Measurements from ENCODE around the gene IPPK.

Gene IPPK

GRCh38 chr9:92679413-92680165 is 9.7 kb upstream of the IPPK start:
- Histone ChIP-seq H3K27ac (ENCODE audit: extremely low read depth, low read depth, low read length) (no peak overlapping the region), H3K4me1 (ENCODE audit: control insufficient read depth, insufficient read depth, low read length) (no peaks in the 10 kb centered on the region), H3K9me3 (ENCODE audit: control insufficient read depth, insufficient read depth, low read depth, low read length) (no peaks in the 10 kb centered on the region), H3K36me3 (ENCODE audit: control insufficient read depth in 2 of 2, insufficient read depth in 1 of 2, low read length in 2 of 2) (no peaks in the 10 kb centered on the region), H3K4me3 (ENCODE audit: low read depth, low read length) (no peak overlapping the region)
- peak; percentile 37 for TF ChIP-seq ZIC2 (tag by site-specific recombination; IDR thresholded peaks at IDR 0.05)
- no peak for TF ChIP-seq ZNF658 (tag by site-specific recombination; IDR thresholded peaks at IDR 0.05)
- ChIA-PET CTCF (interaction anchor here (1.0 kb wide), 1 partner anchor 10 kb away, joined by 3 read pairs; no protein-coding TSS in a partner anchor), POLR2A (interaction anchor here (1.0 kb wide), 1 partner anchor 9 kb away, joined by 3 read pairs; no protein-coding TSS in a partner anchor)

DNA sequence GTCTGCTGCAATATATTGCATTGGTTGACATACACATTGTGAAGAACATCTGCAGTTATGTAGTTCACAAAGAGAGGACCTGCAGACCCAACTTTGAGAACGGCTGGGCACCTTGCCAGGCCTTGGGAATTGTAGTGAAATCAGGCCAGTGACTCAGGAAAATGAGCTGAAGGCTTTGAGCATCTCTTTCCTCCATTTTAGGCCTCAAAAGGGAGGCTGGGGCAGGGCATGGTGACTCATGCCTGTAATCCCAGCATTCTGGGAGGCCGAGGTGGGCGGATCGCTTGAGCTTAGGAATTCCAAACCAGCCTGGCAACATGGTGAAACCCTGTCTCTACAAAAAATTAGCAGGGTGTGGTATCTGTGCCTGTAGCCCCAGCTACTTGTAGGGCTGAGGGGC is 1.4 kb upstream of the IPPK start:
- H3K9me3 ChIP-seq (ENCODE audit: control insufficient read depth, insufficient read depth, low read depth, low read length) = no peaks in the 10 kb centered on the region
- no peaks in the 10 kb centered on the region; the same call in 1 of the 2 replicates for H3K4me1 ChIP-seq (ENCODE audit: control insufficient read depth, insufficient read depth, low read length)
- peaks cover 0 to 12% of the 10 kb centered on the region in 2 experiments; a peak in 1 of 3 replicates for H3K36me3 ChIP-seq (ENCODE audit: control insufficient read depth in 2 of 2, insufficient read depth in 1 of 2, low read length in 2 of 2)
- no peak overlapping the region for H3K27ac ChIP-seq (ENCODE audit: extremely low read depth, low read depth, low read length)
- TF ChIP-seq ZBTB17 (tag by site-specific recombination; IDR thresholded peaks at IDR 0.05) (peak; percentile 34; the same call in 1 of the 2 replicates), SP3 (tag by site-specific recombination; IDR thresholded peaks at IDR 0.05) (0 out of 2 replicates have a peak, but pooled peaks have one; percentile 17)
- TF ChIP-seq, protein P1, sequence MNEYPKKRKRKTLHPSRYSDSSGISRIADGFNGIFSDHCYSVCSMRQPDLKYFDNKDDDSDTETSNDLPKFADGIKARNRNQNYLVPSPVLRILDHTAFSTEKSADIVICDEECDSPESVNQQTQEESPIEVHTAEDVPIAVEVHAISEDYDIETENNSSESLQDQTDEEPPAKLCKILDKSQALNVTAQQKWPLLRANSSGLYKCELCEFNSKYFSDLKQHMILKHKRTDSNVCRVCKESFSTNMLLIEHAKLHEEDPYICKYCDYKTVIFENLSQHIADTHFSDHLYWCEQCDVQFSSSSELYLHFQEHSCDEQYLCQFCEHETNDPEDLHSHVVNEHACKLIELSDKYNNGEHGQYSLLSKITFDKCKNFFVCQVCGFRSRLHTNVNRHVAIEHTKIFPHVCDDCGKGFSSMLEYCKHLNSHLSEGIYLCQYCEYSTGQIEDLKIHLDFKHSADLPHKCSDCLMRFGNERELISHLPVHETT (tag by site-specific recombination; IDR thresholded peaks at IDR 0.05) = no peak
- POLR2A ChIA-PET = no interaction called here
- no peak overlapping the region; the same call in 1 of the 2 replicates for H3K4me3 ChIP-seq (ENCODE audit: low read depth, low read length)
- CTCF ChIA-PET = interaction anchor here (0.6 kb wide), 1 partner anchor 402 kb away, joined by 3 read pairs; no protein-coding TSS in a partner anchor

- Histone ChIP-seq H3K27ac (ENCODE audit: extremely low read depth, low read depth, low read length) (no peak overlapping the region; the same call in 1 of the 2 replicates), H3K9me3 (ENCODE audit: control insufficient read depth, insufficient read depth, low read depth, low read length) (no peaks in the 10 kb centered on the region), H3K36me3 (ENCODE audit: control insufficient read depth in 2 of 2, insufficient read depth in 1 of 2, low read length in 2 of 2) (peaks cover 0 to 22% of the 10 kb centered on the region in 2 experiments; a peak in 1 of 3 replicates), H3K4me1 (ENCODE audit: control insufficient read depth, insufficient read depth, low read length) (peaks cover 2% of the 10 kb centered on the region; the same call in 1 of the 2 replicates), H3K4me3 (ENCODE audit: low read depth, low read length) (peak overlapping the region; percentile 96)
- ChIA-PET POLR2A (interaction anchor here (0.6 to 1.6 kb wide), 5 partner anchors 8 to 344 kb away, joined by 3 to 15 read pairs (median 7); partner anchors contain the start of genes BICD2, CENPP and NOL8), CTCF (interaction anchor here (1.1 kb wide), 1 partner anchor 35 kb away, joined by 3 read pairs; no protein-coding TSS in a partner anchor)
- TF ChIP-seq ZNF366 (tag by site-specific recombination; conservative IDR thresholded peaks at IDR 0.05) (no peak), ZNF677 (tag by site-specific recombination; IDR thresholded peaks at IDR 0.05) (no peak), ZNF692 (tag by site-specific recombination; IDR thresholded peaks at IDR 0.05) (no peak), ZNF747 (tag by site-specific recombination; IDR thresholded peaks at IDR 0.05) (no peak), ZNF433 (tag by site-specific recombination; IDR thresholded peaks at IDR 0.05; ENCODE audit: low read depth) (no peak), ZNF184 (tag by site-specific recombination; IDR thresholded peaks at IDR 0.05) (no peak), PATZ1 (tag by site-specific recombination; IDR thresholded peaks at IDR 0.05) (0 out of 2 replicates have a peak, but pooled peaks have one; percentile 11), EGR2 (tag by site-specific recombination; IDR thresholded peaks at IDR 0.05; ENCODE audit: low read depth) (no peak), ZNF335 (tag by site-specific recombination; conservative IDR thresholded peaks at IDR 0.05) (0 out of 2 replicates have a peak, but pooled peaks have one; percentile 24), ZFHX2 (tag by site-specific recombination; conservative IDR thresholded peaks at IDR 0.05) (no peak), ZNF324 (tag by site-specific recombination; IDR thresholded peaks at IDR 0.05) (no peak), ZNF132 (tag by site-specific recombination; IDR thresholded peaks at IDR 0.05; ENCODE audit: borderline replicate concordance) (no peak), ZNF174 (tag by site-specific recombination; IDR thresholded peaks at IDR 0.05) (no peak), MZF1 (tag by site-specific recombination; IDR thresholded peaks at IDR 0.05; ENCODE audit: borderline replicate concordance) (no peak), ZNF76 (tag by site-specific recombination; IDR thresholded peaks at IDR 0.05; ENCODE audit: borderline replicate concordance, low read depth) (no peak), ZNF2 (tag by site-specific recombination; IDR thresholded peaks at IDR 0.05) (no peak), GLIS2 (tag by site-specific recombination; IDR thresholded peaks at IDR 0.05) (peak; percentile 53; the same call in 1 of the 2 replicates), ZNF791 (tag by site-specific recombination; IDR thresholded peaks at IDR 0.05) (no peak), ZSCAN4 (tag by site-specific recombination; IDR thresholded peaks at IDR 0.05) (no peak), HOXD13 (CRISPR knock-in tag; IDR thresholded peaks at IDR 0.05; ENCODE audit: borderline replicate concordance) (no peak)
Observed at GRCh38 chr9:92669527-92669889, 423 bp downstream of the IPPK start.

Measured in HEK293 (cell line).